Measurements from ENCODE around the gene SFT2D3.

GRCh38 chr2:127655209-127656073 lies 45.9 kb upstream of the SFT2D3 start:
- TF ChIP-seq CTCF (IDR thresholded peaks at IDR 0.05; ENCODE audit: borderline replicate concordance, extremely low read depth, low read length, poor library complexity, severe bottlenecking) (no peak), EZH2 (IDR thresholded peaks at IDR 0.05; ENCODE audit: borderline replicate concordance, low read depth, low read length, severe bottlenecking) (no peak)

All from DND-41 (cell line).